SK-N-SH (cell line): Measurements from ENCODE around the gene RAE1.

Experiments used
- EP300 ChIP-seq, 2 experiments: IDR thresholded peaks; 2 replicates each; pipeline versions ENCODE4 v1.4.0 to v1.6.1; 2012; ENCODE audit warnings: borderline replicate concordance in 1 of 2, low read depth in 1 of 2, low read length in 1 of 2
- JUND ChIP-seq: IDR thresholded peaks from 2 replicates; pipeline ENCODE4 v1.4.0; 2012
- RXRA ChIP-seq: IDR thresholded peaks from 2 replicates; pipeline ENCODE4 v1.4.0; 2012; ENCODE audit warnings: low read depth, mild to moderate bottlenecking, borderline replicate concordance
- YY1 ChIP-seq: IDR thresholded peaks from 2 replicates; pipeline ENCODE4 v1.4.0; 2012; ENCODE audit warnings: low read depth, mild to moderate bottlenecking
- TF ChIP-seq, protein P1 (sequence below): IDR thresholded peaks from 2 replicates; pipeline ENCODE4 v1.4.0; 2012; ENCODE audit warnings: low read depth, borderline replicate concordance
- TF ChIP-seq, protein P2 (sequence below): fragments of 200-600 bp; sonication (generic); IDR thresholded peaks from 2 replicates; pipeline ENCODE4 v1.6.1; 2017; ENCODE audit warnings: antibody characterized with exemption, mild to moderate bottlenecking, moderate library complexity

DNA sequence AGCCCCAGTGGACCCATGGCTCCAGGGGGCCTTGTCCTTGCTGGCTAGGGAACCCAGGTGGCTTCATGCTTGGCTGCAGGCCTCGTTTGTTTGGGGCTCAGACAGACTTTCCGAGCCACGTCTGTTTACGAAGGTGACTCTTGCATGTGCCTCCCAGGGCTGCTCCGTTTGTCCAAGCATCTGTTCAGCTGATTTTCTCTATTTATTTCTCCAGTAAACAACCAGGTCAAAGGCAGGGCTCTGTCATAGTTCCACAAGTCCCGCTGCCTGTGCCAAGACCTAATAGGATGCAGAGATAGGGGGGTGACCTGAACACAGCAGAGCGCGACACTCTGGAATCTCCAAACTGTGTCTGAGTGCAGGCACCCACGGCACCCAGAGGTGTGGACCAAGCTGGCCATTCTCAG lies 34.3 kb upstream of the RAE1 start:
- TF ChIP-seq EP300 (IDR thresholded peaks at IDR 0.05; ENCODE audit: borderline replicate concordance in 1 of 2, low read depth in 1 of 2, low read length in 1 of 2), result no peak
- TF ChIP-seq, protein P1, sequence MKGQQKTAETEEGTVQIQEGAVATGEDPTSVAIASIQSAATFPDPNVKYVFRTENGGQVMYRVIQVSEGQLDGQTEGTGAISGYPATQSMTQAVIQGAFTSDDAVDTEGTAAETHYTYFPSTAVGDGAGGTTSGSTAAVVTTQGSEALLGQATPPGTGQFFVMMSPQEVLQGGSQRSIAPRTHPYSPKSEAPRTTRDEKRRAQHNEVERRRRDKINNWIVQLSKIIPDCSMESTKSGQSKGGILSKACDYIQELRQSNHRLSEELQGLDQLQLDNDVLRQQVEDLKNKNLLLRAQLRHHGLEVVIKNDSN, result no peak
- no peak for TF ChIP-seq RXRA
- no peak for TF ChIP-seq YY1
- TF ChIP-seq, protein P2, sequence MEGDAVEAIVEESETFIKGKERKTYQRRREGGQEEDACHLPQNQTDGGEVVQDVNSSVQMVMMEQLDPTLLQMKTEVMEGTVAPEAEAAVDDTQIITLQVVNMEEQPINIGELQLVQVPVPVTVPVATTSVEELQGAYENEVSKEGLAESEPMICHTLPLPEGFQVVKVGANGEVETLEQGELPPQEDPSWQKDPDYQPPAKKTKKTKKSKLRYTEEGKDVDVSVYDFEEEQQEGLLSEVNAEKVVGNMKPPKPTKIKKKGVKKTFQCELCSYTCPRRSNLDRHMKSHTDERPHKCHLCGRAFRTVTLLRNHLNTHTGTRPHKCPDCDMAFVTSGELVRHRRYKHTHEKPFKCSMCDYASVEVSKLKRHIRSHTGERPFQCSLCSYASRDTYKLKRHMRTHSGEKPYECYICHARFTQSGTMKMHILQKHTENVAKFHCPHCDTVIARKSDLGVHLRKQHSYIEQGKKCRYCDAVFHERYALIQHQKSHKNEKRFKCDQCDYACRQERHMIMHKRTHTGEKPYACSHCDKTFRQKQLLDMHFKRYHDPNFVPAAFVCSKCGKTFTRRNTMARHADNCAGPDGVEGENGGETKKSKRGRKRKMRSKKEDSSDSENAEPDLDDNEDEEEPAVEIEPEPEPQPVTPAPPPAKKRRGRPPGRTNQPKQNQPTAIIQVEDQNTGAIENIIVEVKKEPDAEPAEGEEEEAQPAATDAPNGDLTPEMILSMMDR, result no peak
- TF ChIP-seq JUND, result no peak
